HG02840 (cell line): ENCODE data around the gene FLVCR1.
"Not testable (repeated sequence)": the region's sequence is repeated elsewhere in the genome, so short reads cannot be mapped to it uniquely, and the experiment has no call there.

ENCODE experiments used
- ATAC-seq: cut with Tn5 transposase; IDR thresholded peaks from one replicate; pipeline ENCODE4 v1.9.1; 2021; ENCODE audit warnings: mild to moderate bottlenecking, moderate library complexity, moderate number of reproducible peaks; ENCODE audit not compliant: unreplicated experiment, low FRiP score

FLVCR1 gene

DNA sequence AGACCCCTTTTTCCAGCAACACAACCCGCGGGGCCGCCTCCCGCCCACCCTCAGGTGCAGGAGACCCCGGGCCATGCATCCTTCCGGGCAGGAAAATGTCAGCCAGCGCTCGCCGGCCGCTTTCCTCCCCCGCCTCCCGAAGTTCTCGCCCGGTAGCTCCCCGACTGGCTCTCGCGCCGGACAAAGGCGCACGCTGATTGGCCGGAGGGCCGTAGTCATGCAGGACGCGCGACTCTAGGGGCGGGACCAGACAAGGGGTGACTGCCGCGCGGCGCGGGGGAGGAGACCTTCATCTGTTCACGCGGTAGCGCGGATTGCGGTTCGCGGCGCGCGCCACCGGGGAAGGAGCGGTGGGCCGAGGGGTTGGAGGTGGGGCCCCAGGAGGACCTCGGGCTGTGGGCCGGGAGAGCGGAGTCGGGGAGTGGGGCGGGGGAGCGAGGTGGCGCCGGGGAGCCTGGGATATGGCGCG lies at the start of gene FLVCR1:
FLVCR1 (plus strand) TSS at position 284 of the 469 bp plus-strand sequence; CDS start at position 462, 178 bp downstream.
- peak; percentile 95 for ATAC-seq

GRCh38 chr1:212814537-212815334 lies 43.3 kb upstream of the FLVCR1 start:
- no peak for ATAC-seq

GRCh38 chr1:212816567-212817278 lies 41.4 kb upstream of the FLVCR1 start:
- no peak for ATAC-seq

GRCh38 chr1:212819726-212820125 lies 38.3 kb upstream of the FLVCR1 start:
- no peak for ATAC-seq

DNA sequence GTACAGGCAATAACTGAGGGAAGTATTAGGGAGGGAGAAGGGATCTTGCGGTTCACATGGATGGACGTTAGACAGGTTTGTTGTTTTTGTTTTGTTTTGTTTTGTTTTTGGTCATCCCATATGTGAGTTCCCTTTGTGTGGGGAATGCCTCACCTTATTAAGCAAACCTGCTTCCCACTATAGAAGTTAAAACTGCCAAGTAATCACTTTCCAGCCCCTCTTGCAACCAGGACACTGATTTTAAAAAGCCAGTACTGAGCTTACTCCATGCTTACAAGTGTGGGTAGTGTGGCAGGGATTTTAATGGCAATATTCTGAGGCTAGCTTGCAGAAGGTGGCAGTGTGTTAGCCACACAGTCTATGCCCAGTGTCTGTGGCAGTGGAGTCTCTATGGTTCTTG lies 37.1 kb upstream of the FLVCR1 start:
- no peak for ATAC-seq

DNA sequence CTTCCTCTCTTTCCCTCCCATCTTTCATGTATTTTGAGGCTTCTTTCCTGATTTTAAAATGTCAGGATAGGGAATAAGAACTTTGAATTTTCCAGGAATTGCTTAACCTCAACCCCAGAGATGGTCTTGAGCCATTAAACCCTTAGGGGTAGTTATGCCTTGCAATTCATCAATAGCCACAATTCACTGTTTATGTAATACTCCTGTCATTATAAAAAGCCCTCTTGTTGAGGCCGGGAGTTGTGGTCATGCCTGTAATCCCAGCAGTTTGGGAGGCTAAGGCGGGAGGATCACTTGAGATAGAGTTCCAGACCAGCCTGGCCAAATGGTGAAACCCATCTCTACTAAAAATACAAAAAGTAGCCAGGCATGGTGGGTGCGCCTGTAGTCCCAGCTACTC lies 35.1 kb upstream of the FLVCR1 start:
- no peak for ATAC-seq

DNA sequence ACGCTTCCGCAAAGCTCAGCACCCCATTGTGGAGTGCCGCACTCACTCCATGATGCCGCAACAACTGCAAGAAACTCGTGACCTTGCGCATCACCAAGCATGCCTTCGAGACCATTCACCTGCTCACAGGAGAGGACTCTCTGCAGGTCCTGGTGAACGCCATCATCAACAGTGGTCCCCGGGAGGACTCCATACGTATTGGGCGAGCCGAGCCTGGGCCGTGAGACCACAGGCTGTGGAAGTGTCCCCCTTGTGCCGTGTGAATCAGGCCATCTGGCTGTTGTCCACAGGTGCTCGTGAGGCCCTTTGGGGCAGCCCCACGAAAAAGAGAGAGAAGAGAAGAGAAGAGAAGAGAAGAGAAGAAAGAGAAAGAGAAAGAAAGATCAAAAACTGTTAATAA lies 33.9 kb upstream of the FLVCR1 start:
- ATAC-seq = no peak

DNA sequence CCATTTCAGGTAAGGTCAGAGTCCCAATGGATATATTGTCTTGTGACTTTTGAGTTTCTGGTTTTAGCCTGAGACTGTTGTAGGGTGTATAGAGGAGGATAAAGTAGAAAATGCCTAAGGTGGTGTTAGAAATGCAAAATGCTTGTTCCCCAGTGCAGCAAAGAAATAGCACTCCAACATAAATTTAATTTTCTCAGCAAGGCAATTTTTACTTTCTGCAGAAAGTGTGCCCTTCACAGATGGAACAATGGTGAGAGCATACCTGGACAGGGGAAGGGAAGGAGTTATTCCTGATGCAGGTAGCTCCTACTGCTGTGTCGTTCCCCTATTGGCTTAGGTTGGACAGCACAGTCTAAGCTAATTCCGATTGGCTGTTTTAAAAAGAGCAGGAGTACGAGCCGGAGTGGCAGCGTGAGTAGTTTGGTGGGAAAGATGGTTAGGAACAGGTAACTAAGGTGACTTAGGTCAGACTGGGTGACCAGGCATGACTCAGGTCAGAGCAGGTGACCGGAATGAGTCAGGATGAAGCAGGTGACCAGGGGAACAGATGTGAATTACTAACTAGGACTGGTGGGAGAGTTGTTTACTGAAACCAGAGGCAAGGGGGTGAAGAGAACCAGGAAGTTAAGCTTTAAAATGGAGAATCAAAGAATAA lies 32.1 kb upstream of the FLVCR1 start:
- ATAC-seq = no peak

- ATAC-seq = no peak
These were observed 30.8 kb upstream of the FLVCR1 start for GRCh38 chr1:212827171-212827776.

GRCh38 chr1:212827831-212828278 lies 30.2 kb upstream of the FLVCR1 start:
- no peak for ATAC-seq

- no peak for ATAC-seq
These were observed 29.7 kb upstream of the FLVCR1 start for GRCh38 chr1:212828395-212828794.

GRCh38 chr1:212833211-212834207 lies 24.6 kb upstream of the FLVCR1 start:
- ATAC-seq = peak; percentile 68

DNA sequence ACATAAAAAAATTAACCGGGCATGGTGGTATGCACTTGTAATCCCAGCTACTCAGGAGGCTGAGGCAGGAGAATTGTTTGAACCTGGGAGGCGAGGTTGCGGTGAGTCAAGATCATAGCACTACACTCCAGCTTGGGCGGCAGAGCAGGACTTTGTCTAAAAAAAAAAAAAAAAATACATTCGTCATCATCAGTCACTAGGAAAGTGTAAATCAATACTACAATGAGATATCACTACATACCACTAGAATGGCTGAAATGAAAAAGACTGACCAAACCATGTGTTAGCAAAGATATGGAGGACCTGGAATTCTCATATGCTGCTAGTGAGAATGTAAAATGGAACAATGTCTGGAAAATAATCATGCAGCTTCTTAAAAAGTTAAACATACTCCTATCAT lies 19.9 kb upstream of the FLVCR1 start:
- ATAC-seq = no peak

- ATAC-seq = not testable (repeated sequence)
These were observed 13.6 kb upstream of the FLVCR1 start for GRCh38 chr1:212844521-212844920.

DNA sequence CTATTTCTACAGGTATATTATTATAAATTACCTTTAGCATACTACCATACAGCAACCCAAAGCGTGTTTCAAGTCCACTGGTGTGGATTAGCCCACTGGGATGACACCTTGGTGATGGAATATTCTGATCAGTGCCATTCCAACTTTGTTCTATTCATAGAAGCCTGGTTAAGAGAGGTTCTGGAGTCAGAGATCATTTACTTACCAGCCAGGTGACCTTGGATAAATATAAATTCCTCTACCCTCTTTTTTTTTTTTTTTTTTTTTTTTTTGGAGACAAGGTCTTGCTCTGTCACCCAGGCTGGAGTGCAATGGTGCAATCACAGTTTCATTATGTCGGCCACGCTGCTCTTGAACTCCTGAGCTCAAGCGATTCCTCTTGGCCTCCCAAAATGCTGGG lies 10.5 kb upstream of the FLVCR1 start, which contains the start of gene SPATA45:
SPATA45 (minus strand) TSS at position 101 of the 400 bp plus-strand sequence. CDS start 11,500 bp downstream, outside the sequence.
- ATAC-seq = no peak

DNA sequence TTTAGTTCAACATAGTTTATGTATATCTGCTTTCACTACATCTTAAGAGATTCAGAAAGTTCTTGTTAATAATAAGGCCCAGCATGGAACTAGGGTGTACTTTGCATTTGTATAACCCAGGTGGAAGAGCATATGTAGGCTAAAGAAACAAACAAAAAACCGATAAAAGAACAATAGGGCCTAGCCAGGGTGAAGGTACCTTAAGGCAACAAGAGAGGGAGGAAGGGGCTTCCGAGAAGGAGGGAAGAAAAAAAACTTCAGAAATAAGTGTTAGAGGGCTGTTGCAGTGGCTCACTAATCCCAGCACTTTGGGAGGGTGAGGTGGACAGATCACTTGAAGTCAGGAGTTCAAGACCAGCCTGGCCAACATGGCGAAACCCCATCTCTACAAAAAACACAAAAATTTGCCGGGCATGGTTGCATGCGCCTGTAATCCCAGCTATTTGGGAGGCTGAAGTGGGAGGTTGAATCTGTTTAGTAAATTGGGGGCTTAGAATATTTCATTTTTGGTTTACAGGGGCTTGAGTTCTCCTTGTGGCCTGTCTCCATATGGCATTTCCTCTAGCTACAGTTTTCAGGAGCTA lies 5.9 kb upstream of the FLVCR1 start:
- ATAC-seq = no peak

- no peak for ATAC-seq
These were observed 4.4 kb upstream of the FLVCR1 start for GRCh38 chr1:212853658-212854057.

DNA sequence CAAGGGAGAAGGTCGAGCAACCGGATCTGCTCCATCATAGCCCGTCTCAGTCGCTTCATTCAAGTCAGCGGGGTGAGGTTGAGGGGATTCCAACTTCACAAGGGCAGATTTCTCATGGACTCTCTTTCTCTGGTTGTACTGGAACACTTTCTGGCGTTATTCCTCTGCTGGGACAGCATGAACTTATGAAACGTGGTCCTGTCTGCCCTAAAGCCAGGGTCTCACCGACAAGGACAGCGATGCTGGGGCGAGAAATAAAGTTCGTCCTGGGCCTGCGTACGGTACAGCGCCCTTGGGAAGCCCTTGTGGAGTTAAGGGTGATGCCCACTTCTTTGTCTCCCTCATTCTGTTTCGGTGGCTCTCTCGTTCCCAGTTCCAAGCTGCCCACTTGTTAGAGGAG lies 1.3 kb upstream of the FLVCR1 start:
- ATAC-seq = no peak
